ENCODE data around the gene OR8B8.

DNA sequence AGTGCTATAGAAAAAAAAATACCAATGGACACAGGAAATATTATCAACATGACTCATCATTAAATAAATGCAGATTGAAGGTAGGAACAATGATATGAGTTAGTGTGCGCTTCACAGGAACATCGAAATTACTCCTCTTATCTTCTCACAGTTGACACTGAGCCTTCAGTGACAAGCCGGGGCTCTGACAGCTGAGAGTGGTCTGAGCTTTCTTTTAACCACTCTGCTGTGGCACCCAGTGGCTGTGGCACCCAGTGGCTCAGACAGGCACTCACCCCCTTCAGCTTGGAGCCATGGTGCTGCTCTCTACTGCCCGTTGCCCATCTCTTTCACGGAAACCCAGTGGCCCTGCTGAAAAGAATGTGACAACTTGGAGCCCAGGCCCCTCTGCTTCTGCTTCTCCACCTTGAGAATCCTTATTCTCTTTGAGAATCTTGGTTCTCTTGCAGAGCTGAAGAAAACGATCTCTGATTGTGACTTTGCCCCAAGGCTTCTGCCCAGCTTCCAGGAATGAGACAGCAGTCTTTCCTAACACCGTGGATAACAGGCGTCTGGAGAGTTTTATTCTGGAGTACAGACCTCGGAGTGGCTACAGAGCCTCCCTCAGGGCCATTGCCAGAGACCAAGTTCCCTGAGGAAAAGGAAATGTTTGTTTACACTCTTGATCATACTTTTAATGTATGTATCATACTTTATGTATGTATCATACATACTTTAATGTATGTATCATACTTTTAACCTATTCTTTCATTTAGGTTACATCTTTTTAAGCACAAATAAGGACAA lies 37.1 kb upstream of the OR8B8 start:
- TF ChIP-seq CTCF (IDR thresholded peaks at IDR 0.05 in 2 of 3, conservative IDR thresholded peaks at IDR 0.05 in 1 of 3; ENCODE audit: control insufficient read depth in 2 of 3, extremely low read depth in 1 of 3, insufficient read depth in 1 of 3, low read depth in 3 of 3, low read length in 3 of 3) (no peak), POLR2A (IDR thresholded peaks at IDR 0.05; ENCODE audit: low read depth, low read length) (no peak), RCOR1 (conservative IDR thresholded peaks at IDR 0.05; ENCODE audit: low read depth, low read length) (no peak), NRF1 (conservative IDR thresholded peaks at IDR 0.05; ENCODE audit: low read depth, low read length) (no peak), SMAD5 (IDR thresholded peaks at IDR 0.05; ENCODE audit: low read depth) (no peak), SUZ12 (IDR thresholded peaks at IDR 0.05; ENCODE audit: unreplicated experiment) (no peak), NFYB (IDR thresholded peaks at IDR 0.05; ENCODE audit: insufficient read depth, low read depth, low read length) (no peak), POLR2AphosphoS2 (IDR thresholded peaks at IDR 0.05; ENCODE audit: low read depth, low read length) (no peak), GABPA (IDR thresholded peaks at IDR 0.05; ENCODE audit: low read depth) (no peak), ZNF274 (IDR thresholded peaks at IDR 0.05; ENCODE audit: insufficient read depth, insufficient read length) (no peak)
- TF ChIP-seq, protein P1, sequence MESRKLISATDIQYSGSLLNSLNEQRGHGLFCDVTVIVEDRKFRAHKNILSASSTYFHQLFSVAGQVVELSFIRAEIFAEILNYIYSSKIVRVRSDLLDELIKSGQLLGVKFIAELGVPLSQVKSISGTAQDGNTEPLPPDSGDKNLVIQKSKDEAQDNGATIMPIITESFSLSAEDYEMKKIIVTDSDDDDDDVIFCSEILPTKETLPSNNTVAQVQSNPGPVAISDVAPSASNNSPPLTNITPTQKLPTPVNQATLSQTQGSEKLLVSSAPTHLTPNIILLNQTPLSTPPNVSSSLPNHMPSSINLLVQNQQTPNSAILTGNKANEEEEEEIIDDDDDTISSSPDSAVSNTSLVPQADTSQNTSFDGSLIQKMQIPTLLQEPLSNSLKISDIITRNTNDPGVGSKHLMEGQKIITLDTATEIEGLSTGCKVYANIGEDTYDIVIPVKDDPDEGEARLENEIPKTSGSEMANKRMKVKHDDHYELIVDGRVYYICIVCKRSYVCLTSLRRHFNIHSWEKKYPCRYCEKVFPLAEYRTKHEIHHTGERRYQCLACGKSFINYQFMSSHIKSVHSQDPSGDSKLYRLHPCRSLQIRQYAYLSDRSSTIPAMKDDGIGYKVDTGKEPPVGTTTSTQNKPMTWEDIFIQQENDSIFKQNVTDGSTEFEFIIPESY (IDR thresholded peaks at IDR 0.05) = no peak
